WTC11 (cell line): ENCODE measurements around the gene EHF.

Experiments used
- ATF3 ChIP-seq: sonication (generic); formaldehyde crosslinking; conservative IDR thresholded peaks from 2 replicates; pipeline ENCODE4 v1.8.1; 2022; ENCODE audit warnings: mild to moderate bottlenecking, missing genetic modification reagents
- CREB1 ChIP-seq: sonication (generic); formaldehyde crosslinking; IDR thresholded peaks from 2 replicates; pipeline ENCODE4 v1.8.0; 2023; ENCODE audit warnings: mild to moderate bottlenecking, missing genetic modification reagents
- CTCF ChIP-seq: fragments of 200-600 bp; IDR thresholded peaks from 2 replicates; pipeline ENCODE4 v1.8.0; 2022; ENCODE audit warnings: antibody characterized with exemption
- ESRRA ChIP-seq: sonication (generic); formaldehyde crosslinking; IDR thresholded peaks from 2 replicates; pipeline ENCODE4 v1.8.1; 2022; ENCODE audit warnings: mild to moderate bottlenecking, missing genetic modification reagents, borderline replicate concordance
- PRRX2 ChIP-seq: fragments of 250-450 bp; sonication (Bioruptor Pico); IDR thresholded peaks from 2 replicates; pipeline ENCODE4 v1.8.0; 2021; ENCODE audit warnings: mild to moderate bottlenecking

- no peak for TF ChIP-seq CTCF
- TF ChIP-seq ESRRA (CRISPR knock-in tag): no peak
- no peak for TF ChIP-seq PRRX2 (CRISPR knock-in tag)
- no peak for TF ChIP-seq ATF3 (CRISPR knock-in tag)
- no peak for TF ChIP-seq CREB1 (CRISPR knock-in tag)
Measured at GRCh38 chr11:34638897-34639296, 18.0 kb downstream of the EHF start.
